ENCODE data around the gene HOXA13.

- TF ChIP-seq POLR2AphosphoS5 (IDR thresholded peaks at IDR 0.05; ENCODE audit: low read depth, low read length) (no peak), POLR2A (IDR thresholded peaks at IDR 0.05; ENCODE audit: low read depth, low read length) (no peak)
Measured at GRCh38 chr7:27242555-27243339, 42.9 kb upstream of the HOXA13 start, which contains the start of gene EVX1.
